Glomerular visceral epithelial cell (primary cell): ENCODE results near the gene C11orf98.
"Not testable (repeated sequence)": the region's sequence is repeated elsewhere in the genome, so short reads cannot be mapped to it uniquely, and the experiment has no call there.

Experiments
- DNase-seq: peaks from one replicate; pipeline ENCODE4 v3.0.0-alpha.2; 2016; ENCODE audit errors: extremely low spot score

C11orf98 gene

GRCh38 chr11:62682518-62682917 lies 17.5 kb upstream of the C11orf98 start:
- no peak for DNase-seq

- DNase-seq: peak; percentile 76
Measured at GRCh38 chr11:62680825-62681240, 15.8 kb upstream of the C11orf98 start.

- DNase-seq: peak; percentile 78
Measured at GRCh38 chr11:62678770-62679696, 14.0 kb upstream of the C11orf98 start, which contains the start of gene UBXN1. Gene UBXN1, minus strand, starts transcription at chr11:62679073. Its CDS starts 150 bp downstream, at chr11:62678923.

- DNase-seq: no peak
Measured at GRCh38 chr11:62678433-62678769, 13.4 kb upstream of the C11orf98 start.

GRCh38 chr11:62677714-62678113 lies 12.7 kb upstream of the C11orf98 start:
- DNase-seq: no peak

- no peak for DNase-seq
Measured at GRCh38 chr11:62677156-62677555, 12.1 kb upstream of the C11orf98 start.

- DNase-seq: no peak
Measured at GRCh38 chr11:62676698-62677097, 11.7 kb upstream of the C11orf98 start.

- not testable (repeated sequence) for DNase-seq
Measured at GRCh38 chr11:62675415-62675814, 10.4 kb upstream of the C11orf98 start.

- DNase-seq: no peak
Measured at GRCh38 chr11:62673196-62673525, 8.2 kb upstream of the C11orf98 start.

- peak; percentile 82 for DNase-seq
Measured at GRCh38 chr11:62671608-62672389, 6.8 kb upstream of the C11orf98 start, which contains the start of the genes LBHD1 and UQCC3. Gene LBHD1, minus strand, starts transcription at chr11:62672267. Its CDS starts 2,236 bp downstream, at chr11:62670031. Gene UQCC3, plus strand, starts transcription at chr11:62671673. Its CDS starts 73 bp downstream, at chr11:62671746.

GRCh38 chr11:62671236-62671607 lies 6.2 kb upstream of the C11orf98 start:
- peak; percentile 33 for DNase-seq

GRCh38 chr11:62669420-62670161 lies 4.6 kb upstream of the C11orf98 start:
- no peak for DNase-seq

- DNase-seq: no peak
Measured at GRCh38 chr11:62667460-62667859, 2.5 kb upstream of the C11orf98 start.

- DNase-seq: no peak
Measured at GRCh38 chr11:62666259-62666926, 1.4 kb upstream of the C11orf98 start.

- DNase-seq: peak; percentile 63
Measured at GRCh38 chr11:62665599-62666258, 719 bp upstream of the C11orf98 start.

GRCh38 chr11:62664405-62665074 lies 470 bp downstream of the C11orf98 start:
- peak; percentile 63 for DNase-seq

GRCh38 chr11:62656796-62657429 lies 8.1 kb downstream of the C11orf98 start:
- DNase-seq: no peak

GRCh38 chr11:62654297-62654696 lies 10.7 kb downstream of the C11orf98 start:
- no peak for DNase-seq

- DNase-seq: no peak
Measured at GRCh38 chr11:62652161-62653006, 12.6 kb downstream of the C11orf98 start.
